SHP77 treated with DMSO at 0.1 percent for 48 hours (cell line): ENCODE measurements around the gene A2M.
"Not testable (repeated sequence)": the region's sequence is repeated elsewhere in the genome, so short reads cannot be mapped to it uniquely, and the experiment has no call there.

Experiments used
- DNase-seq: peaks from one replicate; lab custom pipeline; 2025; lab: John Stamatoyannopoulos, UW

The A2M gene

DNA sequence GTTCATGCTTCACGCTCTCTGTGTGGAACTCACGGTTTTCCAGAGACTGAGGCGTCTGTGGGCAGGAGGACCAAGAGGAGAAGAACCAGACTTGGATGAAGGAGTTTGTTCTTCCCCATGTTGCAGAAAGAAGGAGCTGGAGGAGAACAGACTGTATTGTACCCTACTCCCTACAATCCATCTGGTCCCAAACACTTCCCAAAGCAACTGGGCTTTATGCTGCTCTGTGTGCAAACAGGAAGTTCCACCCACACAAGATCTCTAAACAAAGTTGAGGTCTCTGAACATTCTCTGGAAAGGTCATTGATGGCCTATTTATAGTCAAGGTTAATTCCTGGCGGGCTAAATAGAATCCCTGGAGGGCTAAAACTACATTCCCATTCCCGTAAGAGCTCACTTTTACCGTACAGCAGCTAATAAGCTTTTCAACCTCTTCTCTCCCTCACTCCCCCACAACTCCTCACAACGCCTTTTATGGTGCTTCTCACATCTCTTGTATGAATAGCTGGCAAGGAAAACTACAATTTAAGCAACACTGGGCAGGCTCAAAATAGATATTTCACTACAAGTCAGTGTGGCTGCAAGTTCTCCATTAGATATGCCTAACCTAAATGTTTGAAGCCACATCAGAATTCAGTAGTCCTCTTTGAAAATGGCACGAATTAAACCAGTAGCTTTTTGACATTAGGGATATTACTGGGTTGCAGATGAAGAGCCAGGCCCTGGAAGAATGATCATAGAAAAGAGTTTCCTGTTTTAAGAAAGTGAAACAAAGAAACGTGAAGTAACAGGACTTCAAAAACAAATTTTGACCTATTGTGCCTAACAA, at the start of gene A2M:
A2M (minus strand) TSS at position 189 of the 829 bp plus-strand sequence; CDS start at position 119, 70 bp downstream.
- no peak for DNase-seq

DNA sequence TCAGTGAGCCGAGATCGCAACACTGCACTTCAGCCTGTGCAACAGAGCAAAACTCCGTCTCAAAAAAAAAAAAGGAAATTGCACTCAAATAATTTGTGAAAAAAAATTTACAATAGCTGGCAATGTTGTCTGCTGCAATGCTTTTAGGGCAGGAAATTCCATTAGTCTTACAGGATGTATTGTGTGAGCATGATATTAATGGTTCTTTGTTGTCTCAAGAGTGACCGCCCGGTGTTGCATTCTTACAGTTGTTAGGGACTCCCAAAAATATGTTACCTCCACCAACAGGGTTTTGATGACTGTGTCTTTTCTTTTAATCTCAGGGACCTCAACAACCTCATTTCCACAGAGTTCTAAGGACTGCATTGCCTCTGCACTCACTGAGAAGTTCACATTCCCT, 47.7 kb upstream of the A2M start:
- DNase-seq: no peak

DNA sequence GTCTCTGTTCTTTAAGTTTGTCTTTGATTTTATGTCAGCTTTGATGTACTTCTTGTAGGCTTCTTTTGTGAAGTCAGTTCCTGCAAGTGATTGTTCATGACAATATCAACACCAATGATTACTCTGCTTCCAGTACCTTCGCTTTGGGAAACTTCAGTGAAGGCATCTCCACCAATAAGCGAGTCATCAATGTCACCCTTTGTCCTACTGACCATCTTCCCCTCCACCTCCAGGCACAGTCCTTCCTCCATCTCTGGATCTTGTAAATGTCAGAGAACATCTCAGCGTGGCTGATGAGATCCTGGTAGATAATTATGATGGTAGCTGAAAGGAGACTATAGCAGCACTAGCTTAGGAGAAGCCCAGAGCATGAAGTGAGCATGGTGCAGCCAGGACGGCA, 40.4 kb upstream of the A2M start:
- DNase-seq: no peak

DNA sequence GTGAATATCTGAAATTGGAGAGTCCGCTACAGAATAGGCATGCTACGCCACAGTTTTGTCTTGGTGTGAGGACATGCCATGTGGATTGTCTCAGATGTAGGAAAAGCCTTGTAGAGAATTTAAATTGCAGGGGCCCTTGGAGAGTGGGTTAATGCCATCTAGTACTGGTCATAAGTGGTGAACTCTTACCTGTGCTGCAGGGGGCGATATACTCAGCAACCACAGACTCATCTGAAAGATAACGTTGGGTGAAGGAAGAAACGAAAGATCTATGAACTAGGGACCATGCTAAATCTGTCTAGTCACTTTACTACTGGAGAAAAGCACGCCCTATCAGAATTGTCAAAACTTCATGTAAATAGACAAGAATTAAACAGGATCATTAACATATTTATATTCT, 33.7 kb upstream of the A2M start:
- no peak for DNase-seq

DNA sequence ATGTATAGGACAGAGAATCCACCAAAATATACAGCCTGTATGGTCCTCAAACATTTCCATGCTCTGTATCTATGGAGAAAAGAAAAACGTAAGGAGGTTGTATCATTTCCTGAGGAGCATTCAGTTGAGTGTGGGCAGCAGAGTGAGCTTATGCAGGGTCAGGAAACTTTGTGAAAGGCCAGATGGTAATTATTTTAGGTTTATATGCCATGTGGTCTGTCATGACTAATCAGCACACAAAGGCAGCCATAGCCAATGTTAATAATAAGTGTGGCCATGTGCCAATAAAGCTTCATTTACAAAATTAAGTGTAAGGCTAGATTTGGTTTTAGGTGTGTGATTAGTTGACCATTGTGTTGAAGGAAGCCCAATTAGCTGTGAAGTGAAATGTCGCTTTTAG, 33.2 kb upstream of the A2M start:
- DNase-seq: no peak

- no peak for DNase-seq
These were observed 31.7 kb upstream of the A2M start for GRCh38 chr12:9147461-9147860.

GRCh38 chr12:9144730-9145106, 29.0 kb upstream of the A2M start:
- no peak for DNase-seq

DNA sequence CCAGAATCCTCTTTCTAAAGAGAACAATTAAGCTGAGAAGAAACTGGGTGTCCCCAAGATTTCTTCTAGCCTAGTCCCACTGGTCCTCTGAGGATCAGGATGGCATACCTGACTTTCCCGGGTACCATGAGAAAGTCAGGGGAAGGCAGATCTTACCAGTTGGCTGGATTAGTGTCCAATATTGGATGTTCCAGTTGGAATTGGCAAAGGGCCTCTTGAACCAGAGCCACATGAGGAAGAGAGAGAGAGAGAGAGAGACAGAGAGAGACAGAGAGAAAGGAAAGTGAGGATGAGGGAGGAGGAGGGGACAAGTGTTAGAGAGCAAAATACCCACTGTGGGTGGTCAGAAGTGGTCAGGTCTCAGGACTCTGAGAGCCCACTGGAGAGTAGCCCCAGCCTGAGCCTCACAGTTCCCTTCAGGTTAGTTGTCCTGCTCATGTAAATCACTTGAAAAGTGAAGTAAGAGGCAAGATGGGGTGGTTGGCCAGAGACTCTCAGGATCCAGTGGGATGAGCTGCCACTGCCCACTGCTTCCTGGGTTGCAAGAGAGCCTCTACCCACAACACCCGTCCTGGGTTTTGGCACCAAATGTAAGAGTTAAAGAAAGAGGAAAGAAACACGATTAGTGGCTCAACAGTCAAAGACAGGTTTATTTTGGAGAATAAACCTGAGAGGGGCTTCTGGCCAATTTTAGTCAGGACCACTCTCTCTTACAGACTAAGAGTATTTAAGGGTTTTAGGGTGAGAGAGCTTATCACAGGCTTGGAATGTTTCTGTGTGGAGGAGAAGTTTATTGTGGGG, 28.4 kb upstream of the A2M start:
- DNase-seq: no peak

DNA sequence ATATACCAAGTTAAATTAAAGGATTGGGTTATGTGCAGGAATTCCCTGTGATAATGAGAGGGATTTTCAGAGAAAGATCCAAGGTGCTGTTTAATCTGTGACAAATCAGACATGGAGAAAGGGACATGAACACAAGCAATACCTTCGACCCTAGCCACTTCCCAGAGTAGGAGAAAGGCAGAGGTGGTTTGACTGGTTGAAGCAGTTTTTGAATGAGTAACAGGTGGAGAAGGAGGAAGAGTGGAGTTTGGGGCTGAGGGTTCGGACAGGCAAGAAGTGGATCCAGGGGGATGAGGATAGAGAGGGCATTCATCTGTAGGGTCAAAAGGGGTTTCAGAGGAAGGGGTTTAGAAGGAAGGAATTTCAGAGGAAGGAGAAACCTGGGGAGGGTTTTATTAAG, 27.4 kb upstream of the A2M start:
- DNase-seq: no peak

GRCh38 chr12:9139588-9140290, 24.0 kb upstream of the A2M start:
- DNase-seq: not testable (repeated sequence)

GRCh38 chr12:9135903-9136310, 20.2 kb upstream of the A2M start:
- DNase-seq: no peak

DNA sequence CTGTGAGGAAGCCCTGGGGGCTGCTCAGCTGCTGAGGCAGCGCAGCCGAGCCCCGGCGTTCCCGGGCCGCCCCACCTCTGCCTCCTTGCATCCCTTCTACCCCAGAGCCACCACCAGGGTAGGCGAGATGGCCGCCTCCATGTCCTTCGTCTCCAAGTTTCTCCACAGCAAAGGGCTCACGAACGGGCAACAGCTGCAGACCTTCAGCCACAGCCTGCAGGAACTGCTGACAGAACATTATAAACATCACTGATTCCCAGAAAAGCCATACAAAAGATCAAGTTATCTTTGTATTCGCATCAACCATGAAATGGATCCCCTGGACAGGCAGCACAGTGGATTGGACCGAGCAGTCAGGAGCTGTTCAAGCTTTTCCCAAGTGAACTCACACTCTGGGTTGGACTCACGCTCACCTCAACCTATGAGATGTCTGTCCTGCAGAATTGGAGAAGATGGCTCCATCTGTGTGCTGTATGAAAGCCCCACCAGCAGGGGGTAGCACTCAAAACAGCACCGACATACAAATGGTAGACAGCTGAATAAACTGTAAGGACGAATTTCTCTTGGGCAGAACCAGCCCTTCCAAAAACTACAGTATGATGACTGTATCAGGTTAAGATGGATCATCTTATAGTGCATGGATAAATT, 19.4 kb upstream of the A2M start:
- no peak for DNase-seq

DNA sequence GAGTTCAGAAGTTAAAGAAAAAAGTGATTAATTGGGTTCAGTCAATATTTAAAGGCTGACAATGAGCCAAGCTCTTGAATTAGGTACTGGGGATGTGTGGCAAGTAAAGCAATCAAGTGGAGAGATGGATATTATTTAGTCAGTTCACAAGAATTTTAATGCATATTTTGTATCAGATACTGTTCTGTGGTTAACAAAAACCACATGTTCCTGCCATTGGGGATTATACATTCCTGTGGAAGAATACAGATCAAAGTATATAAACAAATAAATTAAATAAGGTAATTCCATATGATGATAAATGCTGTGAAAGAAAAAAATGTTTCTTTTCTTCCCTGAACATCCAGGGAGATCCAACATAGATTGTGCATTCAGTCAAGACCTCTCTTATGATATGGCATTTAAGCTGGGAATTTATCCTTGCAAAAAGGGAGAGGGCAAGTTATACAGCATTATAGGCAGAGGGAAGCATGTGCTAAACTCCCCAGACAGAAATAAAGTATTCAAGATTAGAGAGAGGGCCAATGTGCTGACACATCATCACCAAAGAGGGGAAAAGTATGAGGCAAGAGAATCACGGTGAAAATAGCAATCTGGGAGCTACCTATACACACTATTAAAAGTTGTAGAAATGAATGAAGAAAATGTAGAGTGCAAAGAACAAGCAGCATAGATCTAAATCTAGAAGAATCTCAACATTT, 17.6 kb upstream of the A2M start:
- DNase-seq: no peak

GRCh38 chr12:9132008-9132535, 16.4 kb upstream of the A2M start:
- DNase-seq: no peak

DNA sequence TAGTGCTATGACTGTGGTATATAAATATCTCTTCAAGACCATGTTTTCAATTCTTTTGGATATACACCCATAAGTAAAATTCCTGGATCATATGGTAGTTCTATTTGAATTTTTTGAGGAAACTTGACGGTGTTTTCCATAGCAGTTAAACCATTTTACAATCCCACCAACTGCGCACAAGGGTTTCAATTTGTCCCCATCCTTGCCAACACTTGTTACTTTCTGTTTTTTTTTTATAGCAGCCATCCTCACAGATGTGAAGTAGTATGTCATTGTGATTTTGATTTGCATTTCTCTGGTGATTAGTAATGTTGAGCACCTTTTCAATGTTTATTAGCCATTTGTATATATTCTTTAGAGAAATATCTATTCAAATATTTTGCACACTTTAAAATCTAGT, 14.5 kb upstream of the A2M start:
- no peak for DNase-seq

DNA sequence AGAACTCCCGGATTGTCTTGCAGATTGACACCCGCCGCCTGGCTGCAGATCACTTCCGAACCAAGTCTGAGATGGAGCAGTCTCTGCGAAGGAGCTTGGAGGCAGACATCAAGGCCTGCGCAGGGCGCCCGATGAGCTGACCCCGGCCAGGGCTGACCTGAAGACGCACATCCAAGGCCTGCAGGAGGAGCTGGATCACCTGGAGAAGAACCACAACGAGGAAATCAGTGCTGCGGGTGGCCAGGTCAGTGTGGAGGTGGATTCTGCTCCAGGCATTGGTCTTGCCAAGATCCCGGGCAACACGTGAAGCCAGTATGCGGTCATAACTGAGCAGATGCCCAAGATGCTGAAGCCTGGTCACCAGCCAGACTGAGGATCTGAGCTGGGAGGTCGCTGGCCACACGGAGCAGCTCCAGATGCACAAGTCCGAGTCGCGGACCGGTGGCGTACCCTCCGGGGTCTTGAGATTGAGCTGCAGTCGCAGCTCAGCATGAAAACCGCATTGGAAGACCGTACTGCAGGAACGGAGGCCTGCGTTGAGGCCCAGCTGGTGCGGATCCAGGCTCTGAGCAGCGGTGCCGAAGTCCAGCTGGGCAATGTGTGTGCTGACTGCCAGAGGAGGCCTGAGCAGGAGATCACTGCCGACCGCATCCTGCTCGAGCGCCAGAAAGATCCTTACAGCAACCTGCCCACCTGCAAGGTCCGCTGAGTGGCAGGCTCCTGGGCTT, 12.4 kb upstream of the A2M start:
- no peak for DNase-seq

- no peak for DNase-seq
These were observed 11.8 kb upstream of the A2M start for GRCh38 chr12:9127484-9127883.

GRCh38 chr12:9124383-9125031, 8.8 kb upstream of the A2M start:
- no peak for DNase-seq

DNA sequence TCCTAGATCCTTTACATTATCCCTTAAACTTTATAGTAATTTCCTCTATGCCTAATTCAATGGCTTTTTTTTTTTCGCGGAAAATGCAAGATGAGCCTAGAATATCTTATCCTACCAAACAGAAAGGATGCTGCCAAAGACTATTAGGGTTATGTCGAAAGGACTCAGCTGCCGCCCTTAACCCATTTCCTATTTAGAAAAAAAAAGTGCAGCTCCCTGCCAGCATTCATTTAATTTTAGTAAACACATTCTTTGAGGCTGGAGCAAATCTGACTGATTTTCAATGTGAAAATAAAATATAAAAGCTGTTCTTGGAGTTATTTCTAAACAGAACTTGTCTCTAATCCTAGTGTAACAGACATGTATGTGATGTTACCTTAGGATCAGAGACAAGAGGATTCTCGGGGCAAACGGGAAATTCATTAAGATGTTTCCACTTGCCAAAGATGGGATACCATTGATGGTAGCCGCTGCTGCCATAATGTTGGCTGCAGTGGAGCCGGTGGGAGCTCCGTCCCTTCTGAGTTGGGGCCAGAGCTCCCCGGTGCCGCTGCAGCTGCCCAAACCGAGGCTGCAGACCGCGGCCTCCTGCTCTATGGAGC, 8.2 kb upstream of the A2M start:
- no peak for DNase-seq
